ENCODE data around the gene CCDC51.
A peak's percentile ranks its signal among the peaks of the same experiment; 100 is the strongest.

CCDC51 gene

DNA sequence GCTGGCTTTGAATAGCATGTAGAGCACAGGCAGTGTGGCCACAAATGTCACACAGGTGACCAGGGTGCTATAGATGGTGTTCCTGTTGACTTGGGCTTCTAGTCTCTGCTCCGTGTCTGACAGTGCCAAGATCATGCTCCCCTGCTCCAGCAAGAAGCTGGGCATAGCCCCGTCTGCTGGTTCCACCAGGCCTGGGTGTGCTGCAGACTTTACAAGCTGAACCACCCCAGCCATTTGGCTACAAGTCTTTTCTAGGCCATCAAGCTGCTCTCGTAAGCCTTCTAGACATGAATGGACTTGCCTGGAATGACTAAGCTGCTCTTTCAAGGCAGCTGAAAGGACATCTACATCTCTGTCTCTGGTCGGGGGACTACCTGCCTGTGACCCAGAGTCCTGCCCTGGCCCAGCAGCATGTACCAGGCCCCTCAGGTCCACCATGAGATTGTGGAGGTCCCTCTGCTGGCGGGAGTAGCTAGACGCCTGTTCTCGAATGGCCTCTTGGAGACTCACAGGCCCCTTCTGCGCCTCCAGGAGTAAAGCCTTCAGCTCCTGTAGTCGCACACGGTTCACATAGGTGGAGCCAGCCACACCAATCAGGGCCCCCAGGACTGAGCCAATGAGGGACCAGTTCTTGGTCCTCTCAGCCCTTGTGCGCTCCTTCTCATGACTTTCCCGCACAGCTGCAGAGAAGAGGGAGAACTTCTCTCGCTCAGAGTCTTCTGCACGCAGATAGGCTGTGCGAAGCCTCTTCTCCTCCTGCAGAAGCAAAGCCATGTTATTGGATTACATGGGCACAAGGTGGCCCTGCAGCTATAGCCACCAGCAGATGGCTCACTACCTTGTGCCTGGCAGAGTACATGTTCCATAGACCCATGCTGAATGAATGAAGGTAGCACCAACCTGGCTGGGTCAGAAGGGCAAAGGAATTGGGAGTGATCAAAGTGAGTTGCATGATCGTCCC lies 7.2 kb downstream of the CCDC51 start:
- no peak for DNase-seq

DNA sequence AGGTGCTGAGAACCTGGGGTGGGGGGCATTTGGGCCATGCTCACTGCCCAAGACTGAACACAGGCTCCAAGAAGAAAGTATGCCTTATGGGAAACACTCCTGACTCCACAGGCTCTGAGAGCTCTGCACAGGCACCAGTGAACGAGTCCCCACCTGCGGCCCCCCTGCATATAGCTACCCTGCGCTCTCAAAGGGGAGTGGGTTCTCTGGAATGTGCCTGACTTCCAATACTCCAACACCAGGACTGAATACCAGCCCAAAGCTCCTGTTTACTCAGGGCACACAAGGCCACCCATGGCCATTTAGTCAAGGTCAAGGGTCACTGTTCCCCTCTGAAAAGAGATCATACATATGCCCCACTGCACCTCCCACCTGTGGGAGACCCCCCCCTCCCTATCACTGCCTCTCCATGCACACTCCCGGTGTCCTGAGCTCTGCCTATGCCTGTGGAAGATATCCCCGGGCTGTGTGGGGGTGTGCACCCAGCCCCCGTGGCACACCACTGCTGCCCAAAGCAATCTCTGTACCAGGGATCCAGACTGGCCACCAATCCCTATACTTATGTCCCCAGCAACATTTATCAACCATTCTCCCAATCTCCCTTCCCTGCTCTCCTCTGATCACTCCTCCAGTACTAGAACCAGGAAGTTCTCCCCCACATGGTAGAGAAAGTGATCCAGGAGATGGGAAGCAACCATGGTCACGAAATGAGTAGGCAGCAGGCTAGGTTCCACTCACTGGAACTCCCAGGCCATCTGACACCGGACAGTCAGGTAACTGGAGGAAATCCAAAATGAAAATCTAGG lies 8.5 kb downstream of the CCDC51 start:
- DNase-seq, result no peak

DNA sequence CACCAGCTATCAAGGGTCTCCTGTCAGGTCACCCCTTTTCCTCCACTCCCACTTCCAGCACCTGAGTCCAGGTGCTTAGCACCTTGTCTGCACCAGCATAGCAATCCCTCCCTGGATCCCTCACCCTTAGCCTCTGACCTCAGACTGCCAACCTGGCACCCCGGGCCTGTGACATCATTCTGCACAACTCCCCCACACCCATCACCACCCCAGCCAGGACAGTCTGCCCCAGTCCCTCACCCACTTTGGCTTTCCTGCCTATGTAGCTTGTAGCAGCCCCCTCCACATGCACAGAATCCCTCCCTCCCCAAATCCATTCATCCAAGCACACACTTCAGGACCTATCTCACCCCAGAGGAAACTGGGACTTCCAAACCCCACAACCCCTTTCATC lies 9.2 kb downstream of the CCDC51 start:
- DNase-seq, result no peak

DNA sequence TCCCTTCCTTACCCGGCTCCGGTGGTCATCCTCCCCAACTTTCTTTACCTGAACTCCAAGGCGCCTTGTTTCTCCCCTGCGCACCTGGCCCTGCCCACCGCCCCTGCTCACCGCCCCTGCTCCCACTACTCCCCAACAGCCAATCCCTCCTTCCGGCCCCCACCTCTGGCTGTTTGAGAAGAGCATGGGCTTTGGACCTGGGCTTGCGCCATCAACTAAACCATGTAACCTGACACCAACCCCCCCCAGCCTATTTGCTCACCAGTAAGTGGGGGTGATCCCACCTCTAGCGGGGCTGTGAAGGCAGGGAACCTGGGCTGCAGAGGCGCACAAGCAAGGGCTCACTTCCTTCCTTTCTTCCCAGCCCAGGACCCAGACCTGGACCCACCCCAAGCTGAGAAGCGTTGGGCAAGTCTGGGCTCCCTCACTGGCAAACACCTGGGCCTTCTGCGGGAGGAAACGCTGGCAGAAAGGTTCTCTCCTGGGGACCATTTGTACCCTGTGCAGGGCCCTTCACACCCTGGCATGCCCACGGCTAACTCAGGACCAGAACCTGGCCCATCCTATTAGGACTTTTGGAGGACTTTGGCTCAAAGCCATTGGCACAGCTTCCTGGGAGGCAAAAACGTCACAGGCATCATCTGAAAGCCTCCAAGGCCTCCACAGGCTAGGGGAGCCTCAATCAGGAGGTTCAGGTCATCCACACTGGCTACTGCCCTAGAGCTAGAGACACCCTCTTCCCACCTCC lies 9.8 kb downstream of the CCDC51 start, which contains the start of gene PLXNB1:
TSS of gene PLXNB1 (minus strand) at position 127 of the 748 bp plus-strand sequence. CDS start 5,475 bp downstream, outside the sequence.
- DNase-seq, result peak; percentile 78

DNA sequence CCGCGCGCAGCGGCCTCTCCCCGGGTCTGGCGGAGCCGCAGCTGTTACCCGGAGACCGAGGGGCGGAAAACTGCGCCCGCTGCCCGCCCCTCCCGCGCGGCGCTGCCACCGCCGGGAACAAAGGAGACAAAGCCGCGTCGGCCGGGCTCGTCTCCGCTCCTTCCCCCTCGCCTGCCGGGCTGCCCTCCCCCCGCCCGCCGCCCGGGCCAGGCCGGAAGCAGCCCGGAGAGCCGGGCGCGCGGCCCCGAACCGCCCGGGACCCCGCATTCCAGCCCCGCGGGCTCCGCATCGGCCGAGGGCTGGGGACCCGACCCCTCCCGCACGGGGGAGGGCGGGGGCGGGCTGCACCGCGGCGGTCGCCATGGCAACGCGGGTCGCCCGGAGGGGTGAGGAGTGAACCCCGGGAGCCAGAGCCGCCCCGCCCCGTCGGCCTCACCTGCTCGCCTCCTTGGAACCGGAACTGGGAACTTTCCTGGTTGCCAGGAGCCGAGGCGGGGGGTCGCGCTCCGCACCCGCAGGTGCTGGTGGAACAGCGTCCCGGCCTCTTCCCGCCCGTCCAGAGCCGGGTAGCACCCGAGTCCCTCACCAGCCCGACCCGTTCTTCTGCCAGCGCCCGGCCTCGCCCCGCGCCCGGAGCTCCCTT lies 10.5 kb downstream of the CCDC51 start:
- DNase-seq, result peak; percentile 82

DNA sequence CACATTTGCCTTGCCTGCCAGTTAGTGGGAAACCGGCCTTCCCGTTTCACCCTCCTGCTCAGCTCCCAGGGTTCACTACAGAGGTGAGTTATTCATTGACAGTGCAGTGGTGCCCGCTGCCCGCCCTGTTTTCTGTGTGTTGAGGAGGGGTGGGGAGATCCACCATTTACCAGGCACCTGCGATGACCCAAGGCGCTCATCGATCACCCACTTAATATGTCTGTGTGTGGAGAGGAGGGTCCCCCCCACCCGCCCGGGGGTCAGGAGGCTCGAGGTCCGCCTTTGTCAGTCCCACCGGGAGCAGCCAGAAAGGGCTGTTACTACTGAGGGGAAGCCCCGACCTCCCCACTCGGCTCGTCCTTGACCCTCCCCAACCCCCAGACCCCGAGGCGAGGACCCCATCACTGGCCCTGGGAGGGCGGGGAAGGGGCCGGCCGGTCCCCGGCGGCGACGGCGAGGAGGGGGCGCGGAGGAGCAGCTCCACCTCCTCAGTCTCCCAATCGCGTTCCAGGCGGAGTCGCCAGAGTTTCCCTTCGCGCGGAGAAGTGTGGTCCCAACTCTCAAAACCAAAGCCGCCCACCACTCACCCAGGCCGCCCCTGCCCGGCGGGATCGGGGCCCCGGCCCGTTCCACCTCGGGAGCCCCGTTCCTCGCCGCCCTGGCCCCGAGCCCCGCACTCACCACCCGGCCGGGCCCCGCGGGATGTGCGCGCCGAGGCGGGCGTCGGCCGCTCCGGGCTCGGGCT lies 11.2 kb downstream of the CCDC51 start:
- DNase-seq, result peak; percentile 37

DNA sequence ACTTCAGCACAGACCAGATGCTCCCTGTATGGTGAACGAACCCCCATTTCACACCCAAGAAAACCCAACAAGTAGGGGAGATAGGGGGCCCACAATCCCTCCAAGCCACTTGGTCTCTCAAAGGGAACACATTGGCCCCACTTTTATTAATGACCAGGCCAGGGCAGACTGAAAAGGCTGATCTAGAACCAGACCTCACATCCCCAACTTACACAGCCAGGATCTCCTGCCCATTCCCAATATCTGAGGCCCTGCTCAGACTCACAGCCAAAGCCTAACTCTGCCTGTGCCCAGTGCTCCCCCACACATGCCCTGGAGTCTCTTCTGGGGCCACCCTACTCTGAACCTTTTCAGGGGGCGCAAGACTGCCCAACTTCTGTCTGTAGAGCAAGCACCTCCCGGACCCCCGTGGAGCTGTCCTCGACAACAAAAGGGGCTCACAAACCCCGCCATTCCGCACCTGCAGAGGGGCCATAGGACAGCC lies 11.8 kb downstream of the CCDC51 start:
- no peak for DNase-seq

DNA sequence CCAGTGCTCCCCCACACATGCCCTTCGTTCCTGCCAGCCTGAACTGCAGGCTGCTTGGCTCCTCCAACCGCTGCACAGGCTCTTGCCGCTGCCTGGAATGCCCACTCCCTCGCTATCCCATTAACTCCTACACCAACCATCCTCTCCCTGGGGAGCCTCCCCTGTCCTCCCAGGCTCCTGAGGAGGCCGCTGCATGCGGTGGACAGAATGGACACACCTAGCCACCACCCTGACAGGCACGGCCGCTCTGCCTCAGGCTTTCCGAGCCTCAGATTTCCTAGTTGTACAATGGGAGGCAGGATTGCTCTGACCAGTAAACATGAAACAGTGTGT lies 12.3 kb downstream of the CCDC51 start:
- DNase-seq, result no peak

DNA sequence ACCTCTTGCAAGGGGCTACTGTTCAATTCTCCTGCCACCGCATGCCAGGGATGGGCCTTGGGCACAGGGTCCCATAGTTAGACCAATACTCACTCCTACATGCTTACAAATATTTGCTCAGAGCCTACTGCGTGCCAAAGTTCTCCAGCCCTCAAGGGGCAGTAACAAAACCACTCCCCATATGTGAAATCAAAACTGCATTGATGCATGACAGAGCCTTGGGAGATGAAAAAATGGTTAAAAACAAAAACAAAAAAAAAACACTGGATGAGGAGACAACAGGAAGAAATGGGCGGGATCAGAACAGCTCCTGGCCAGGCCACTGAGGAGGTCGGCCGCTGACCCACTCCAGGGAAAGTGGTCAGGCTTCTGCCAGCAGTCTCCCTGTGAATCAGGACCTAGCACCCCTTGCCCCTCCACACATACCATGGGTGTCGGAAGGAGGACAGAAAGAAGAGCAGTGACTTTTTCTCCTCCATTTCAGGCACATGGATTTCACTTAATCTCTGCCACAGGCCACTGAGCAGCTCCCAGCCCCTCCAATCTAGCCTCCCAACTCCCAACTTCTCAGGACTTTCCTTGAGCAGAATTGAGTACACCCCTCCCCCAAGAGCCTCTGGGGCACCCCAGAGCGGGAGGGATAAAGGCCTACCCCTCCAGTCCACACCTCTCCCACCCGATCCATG lies 12.8 kb downstream of the CCDC51 start:
- no peak for DNase-seq

DNA sequence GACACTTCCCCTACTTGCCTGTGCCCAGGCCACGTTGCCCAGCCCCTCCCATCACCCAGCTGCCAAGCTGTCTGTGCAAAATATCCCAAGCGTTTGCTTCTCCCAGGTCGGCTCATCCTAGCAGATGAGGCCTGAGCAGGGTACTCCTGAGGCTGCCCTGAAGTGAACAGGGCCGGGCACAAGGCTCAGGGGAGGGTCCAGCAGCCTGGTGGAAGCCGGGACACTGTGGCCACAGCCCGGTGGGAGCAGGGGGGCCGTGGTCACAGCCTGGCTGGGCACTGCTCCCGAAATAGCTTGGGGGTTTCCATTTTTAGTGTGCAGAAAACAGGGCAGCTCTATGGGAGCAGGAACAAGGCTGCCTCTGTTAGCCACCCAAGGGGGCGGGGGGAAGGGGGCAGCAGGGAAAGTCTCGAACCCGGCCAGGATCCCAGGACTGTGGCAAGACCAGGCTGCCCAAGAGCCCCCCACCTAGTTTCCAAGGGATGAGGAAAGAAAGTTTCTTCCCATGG lies 13.5 kb downstream of the CCDC51 start:
- DNase-seq, result no peak

DNA sequence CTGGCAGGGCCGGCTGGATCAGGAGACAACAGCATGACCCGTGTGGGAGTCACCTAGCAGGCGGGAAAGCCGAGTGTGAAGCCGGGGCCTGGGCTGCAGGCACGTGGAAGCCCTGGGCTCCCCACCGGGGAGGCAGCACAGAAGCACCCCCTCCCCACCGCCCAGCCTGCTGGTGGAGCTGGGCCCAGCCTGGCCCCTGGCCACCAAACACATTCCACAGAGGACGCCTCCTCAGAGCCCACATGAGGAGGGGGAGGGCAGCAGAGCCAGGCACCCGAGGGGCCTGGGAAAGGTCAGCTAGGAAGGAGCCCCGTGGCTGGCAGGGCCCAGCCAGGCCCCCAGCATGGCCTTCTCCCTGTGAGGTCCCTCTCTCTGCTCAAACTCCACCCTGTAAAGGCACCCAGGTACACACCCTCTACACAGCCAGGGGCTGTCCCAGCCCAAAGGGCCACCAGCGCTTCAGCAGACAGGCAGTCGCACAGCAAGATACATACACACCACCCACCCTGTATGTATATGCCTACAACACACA lies 14.6 kb downstream of the CCDC51 start:
- no peak for DNase-seq

DNA sequence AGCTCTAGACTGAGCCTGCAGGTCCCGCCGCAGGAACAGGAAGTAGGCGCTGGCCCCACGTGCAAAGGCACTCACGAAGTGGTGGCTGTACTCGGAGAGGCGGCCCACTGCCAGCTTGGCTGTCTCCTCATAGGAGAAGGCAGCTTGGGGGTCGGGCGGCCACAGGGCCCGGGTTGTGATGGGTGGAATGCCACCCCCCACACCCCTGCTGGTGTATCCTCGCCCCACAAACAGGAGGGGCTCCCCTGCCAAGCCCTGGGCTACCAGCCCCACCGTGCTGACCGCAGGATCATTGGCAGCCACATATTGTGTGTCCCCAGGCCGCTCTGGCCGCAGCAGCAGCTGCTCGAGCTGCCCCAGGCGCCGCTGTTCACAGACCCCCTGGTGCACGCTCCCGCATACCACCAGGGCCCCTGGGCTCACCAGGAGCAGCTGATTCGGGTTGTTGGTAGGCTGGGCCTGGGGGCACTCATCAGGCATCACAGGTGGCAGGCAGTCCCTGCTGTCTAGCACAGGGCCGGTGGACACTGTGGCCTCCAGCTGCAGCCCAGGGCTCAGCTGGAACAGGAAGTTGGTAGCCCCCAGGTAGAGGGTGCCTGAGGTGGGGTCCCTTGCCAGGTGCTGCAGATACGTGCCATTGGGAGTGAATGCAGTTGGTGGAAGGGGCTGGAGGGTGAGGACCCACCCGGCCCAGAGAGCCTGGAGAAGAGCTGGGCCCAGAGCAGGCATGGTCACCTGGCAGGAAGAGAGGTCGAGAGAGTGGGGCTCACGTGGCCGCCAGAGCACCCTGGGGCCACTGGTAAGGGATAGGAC lies 15.8 kb downstream of the CCDC51 start:
- no peak for DNase-seq

DNA sequence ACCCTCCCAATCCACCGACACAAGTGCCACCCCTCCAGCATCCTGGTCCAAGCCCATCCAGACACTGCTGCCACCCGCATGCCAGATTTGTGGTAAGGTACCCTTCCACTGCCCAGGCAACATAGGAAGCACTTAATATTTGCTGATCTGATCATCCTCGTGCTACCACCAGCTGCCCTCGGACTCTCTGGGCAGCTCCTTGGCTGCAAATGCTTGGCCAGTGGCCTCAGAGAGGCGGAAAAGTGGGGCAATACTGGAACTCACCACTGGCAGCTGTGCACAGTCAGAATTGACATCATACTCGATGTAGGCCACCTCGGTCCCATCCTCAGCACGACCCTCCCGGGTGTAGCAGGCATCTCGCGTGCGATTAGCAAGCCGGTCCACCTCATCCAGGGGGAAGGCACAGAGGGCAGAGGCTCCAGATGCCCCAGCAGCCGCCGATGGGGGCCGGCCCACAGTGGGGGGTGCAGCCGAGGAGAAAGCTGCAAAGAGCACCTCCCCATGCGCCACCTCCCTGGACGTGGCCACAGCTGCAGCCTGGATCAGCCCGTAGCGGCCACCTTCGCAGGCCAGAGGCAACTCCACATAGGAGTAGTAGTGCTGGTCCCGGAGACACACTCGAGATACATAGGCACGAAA lies 16.6 kb downstream of the CCDC51 start:
- no peak for DNase-seq

DNA sequence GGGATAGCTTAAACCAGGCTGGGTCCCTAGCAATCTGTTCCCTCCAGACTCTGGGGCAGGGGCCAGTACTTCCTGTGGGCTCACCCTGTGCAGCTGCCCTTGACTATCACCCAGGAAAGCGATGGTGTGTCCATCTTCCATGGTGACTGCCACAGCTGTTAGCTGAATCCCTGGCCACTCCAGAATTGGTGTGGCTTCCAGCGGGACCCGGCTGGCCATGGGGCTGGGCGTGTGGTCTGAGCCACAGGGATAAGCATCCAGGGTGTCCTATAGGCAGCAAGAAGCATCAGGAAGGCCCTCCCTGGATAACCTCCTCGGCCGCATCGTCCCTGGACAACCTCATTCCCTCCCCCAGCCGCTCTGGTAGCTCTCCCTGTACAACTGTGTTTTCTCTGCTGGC lies 17.2 kb downstream of the CCDC51 start:
- DNase-seq, result no peak

DNA sequence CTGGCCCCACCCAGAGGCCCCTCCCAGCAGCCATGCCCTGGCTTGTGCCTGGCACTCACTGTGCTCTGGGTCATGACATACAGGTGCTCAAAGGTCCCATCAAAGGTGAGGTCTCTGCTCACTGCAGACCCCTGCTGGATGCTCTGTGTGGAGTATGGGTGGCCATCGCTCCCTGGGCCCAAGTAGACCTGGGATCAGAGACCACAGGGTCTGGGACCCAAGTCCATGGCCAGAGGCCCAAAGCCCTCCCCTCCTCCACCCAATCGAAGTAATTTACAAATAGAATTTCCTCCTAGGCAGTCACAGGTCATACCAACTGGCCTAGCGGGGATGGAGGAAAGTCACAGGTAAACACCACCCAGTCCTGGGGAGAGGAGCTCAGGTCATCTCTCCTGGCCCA lies 17.6 kb downstream of the CCDC51 start:
- DNase-seq, result no peak

DNA sequence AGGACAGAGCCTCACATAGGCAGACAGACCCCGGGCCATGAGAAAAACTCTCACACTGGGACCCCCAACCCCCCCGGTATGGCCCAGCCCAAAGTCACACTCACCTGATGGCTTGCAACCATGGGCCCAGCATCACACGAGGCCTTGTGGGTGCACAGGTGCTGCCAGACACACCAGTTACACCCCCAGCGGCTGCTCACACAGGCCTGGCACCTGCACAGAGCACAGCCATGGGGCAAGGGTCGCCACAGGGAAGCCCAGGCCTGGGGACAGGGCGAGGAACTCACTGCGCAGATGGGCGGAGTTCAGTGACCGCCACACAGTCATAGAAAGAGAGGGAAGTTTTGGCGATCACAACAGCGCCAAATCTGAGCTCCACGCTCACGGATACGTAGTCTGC lies 19.4 kb downstream of the CCDC51 start:
- DNase-seq, result no peak

DNA sequence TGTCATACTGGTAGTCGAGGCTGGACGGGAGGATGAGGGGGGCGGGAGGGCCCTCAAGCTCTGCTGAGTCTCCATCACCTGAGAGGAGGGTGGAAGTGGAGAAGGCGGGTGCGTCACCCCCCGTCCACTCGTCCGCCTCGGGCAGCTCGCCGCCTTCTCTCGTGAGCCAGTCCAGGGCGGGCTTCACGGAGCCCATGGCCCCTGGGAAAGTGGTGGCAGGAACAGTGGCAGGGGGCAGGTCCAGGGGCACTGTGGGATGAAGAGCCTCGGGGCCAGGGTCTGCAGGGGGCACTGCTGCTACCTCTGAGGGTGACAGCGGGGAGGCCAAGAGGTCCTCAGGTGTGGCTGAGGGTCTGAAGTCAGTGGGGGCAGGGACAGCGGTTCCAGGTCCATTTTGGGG lies 20.3 kb downstream of the CCDC51 start:
- DNase-seq, result no peak

DNA sequence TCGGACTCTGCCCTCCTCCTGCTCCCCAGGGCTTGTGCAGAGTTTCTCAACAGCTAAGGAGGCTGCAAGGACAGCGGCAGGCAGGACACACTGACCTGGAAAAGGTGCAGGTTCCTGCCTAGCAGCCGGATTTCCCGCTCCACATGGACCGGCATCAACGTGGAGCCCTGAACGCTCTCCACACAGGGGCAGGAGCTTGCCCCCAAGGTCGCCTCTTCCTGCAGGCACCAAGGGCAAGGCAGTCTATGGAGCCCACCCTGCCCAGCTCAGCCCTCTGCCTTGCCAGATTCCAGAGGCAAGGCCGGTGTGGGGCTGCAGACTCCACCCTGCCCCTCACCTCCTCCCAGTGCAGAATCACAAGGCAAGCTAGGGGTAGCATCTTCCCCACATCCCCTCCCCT lies 20.8 kb downstream of the CCDC51 start:
- no peak for DNase-seq

DNA sequence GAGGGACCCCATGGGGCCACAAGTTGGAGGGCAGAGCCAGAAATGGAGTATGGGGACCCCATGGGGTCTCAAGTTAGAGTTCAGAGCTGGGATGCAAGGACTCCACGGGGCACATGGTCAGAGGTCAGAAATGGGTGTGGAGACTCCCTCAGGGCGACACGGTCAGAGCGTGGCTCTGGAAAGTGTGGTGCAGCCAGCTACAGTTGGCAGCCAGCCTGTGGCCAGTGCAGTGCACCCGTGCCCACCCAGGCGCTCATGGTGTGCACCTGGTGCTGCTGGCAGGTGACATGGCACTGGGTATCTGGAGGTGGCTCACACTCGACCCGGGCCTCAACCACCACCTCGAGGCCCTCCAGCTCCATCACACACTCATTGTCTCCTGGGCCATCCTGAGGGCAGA lies 21.3 kb downstream of the CCDC51 start:
- no peak for DNase-seq

Measured in NCI-H345 (cell line).